GM12865 (cell line): ENCODE results near the gene PSMA5.

ENCODE experiments used
- DNase-seq: peaks from one replicate; pipeline ENCODE4 v3.0.0; 2010; ENCODE audit warnings: low read depth
- H3K4me3 ChIP-seq: 2 replicates; pipeline ENCODE4 v1.5.1; 2011; ENCODE audit warnings: mild to moderate bottlenecking, low read depth, low read length, control low read depth
- CTCF ChIP-seq: IDR thresholded peaks from 2 replicates; pipeline ENCODE4 v1.5.1; 2011; ENCODE audit warnings: low read length, control low read depth, low read depth, inconsistent platforms; ENCODE audit not compliant: insufficient read depth; ENCODE audit errors: missing control alignments

PSMA5 gene

GRCh38 chr1:109392037-109392787 is 34.0 kb downstream of the PSMA5 start:
- no peak overlapping the region for H3K4me3 ChIP-seq
- TF ChIP-seq CTCF, result no peak
- peak; percentile 15 for DNase-seq

GRCh38 chr1:109391626-109392025 is 34.6 kb downstream of the PSMA5 start:
- DNase-seq, result peak; percentile 75
- no peak for TF ChIP-seq CTCF
- no peak overlapping the region; the same call in 1 of the 2 replicates for H3K4me3 ChIP-seq

- DNase-seq, result no peak
- no peak overlapping the region; the same call in 1 of the 2 replicates for H3K4me3 ChIP-seq
- no peak for TF ChIP-seq CTCF
Observed at GRCh38 chr1:109391157-109391556, 35.1 kb downstream of the PSMA5 start.

- no peak overlapping the region for H3K4me3 ChIP-seq
- TF ChIP-seq CTCF, result no peak
- DNase-seq, result no peak
Observed at GRCh38 chr1:109389638-109390341, 36.5 kb downstream of the PSMA5 start.

GRCh38 chr1:109388884-109389637 is 37.2 kb downstream of the PSMA5 start:
- no peak for DNase-seq
- no peak for TF ChIP-seq CTCF
- no peak overlapping the region for H3K4me3 ChIP-seq

- TF ChIP-seq CTCF, result no peak
- no peak for DNase-seq
- no peak overlapping the region for H3K4me3 ChIP-seq
Observed at GRCh38 chr1:109388208-109388711, 38.0 kb downstream of the PSMA5 start.
